H1 (cell line): Measurements from ENCODE around the gene NSUN2. TPM values are rescaled to one million over a fixed set of nuclear protein-coding genes. Genes with fewer than 3 reads are reported as not detected.

ENCODE experiments used
- CTCF ChIA-PET: fragments of 300-600 bp; sonication (Branson Sonifier 250); formaldehyde crosslinking; loops from one replicate; lab custom pipeline; 2021; ENCODE audit not compliant: partially characterized antibody; lab: Charles Lee
- POLR2A ChIA-PET: fragments of 300-600 bp; sonication (Branson Sonifier 250); formaldehyde crosslinking; loops from one replicate; lab custom pipeline; 2021; ENCODE audit warnings: inconsistent platforms; ENCODE audit not compliant: partially characterized antibody; lab: Charles Lee
- DNase-seq, 2 experiments: peaks; one replicate each; pipeline versions ENCODE4 v3.0.0 to v3.0.0-alpha.2; 2010 to 2022; ENCODE audit warnings: low spot score in 2 of 2, low read depth in 1 of 2, mixed read lengths in 1 of 2
- FAIRE-seq: peaks from 2 replicates; lab custom pipeline; 2011; peaks lifted over from hg19 to GRCh38; lab: Jason Lieb, UNC
- H2AFZ ChIP-seq: 2 replicates; pipeline ENCODE4 v1.8.1; 2012; ENCODE audit warnings: low read length, inconsistent platforms
- H2AK5ac ChIP-seq: 2 replicates; pipeline ENCODE4 v1.6.1; 2013; ENCODE audit warnings: low read depth, low read length
- H2BK120ac ChIP-seq: replicated peaks from 2 replicates; pipeline ENCODE3; 2013; ENCODE audit warnings: low read depth, low read length, inconsistent platforms
- H2BK12ac ChIP-seq: 2 replicates; pipeline ENCODE4 v1.6.1; 2013; ENCODE audit warnings: low read depth, low read length
- H2BK15ac ChIP-seq: 2 replicates; pipeline ENCODE4 v1.6.1; 2013; ENCODE audit warnings: low read length
- H2BK20ac ChIP-seq: 2 replicates; pipeline ENCODE4 v1.6.1; 2013; ENCODE audit warnings: low read length
- H2BK5ac ChIP-seq: 2 replicates; pipeline ENCODE4 v1.6.1; 2013; ENCODE audit warnings: low read depth, low read length
- H3K14ac ChIP-seq: 2 replicates; pipeline ENCODE4 v1.6.1; 2013; ENCODE audit warnings: inconsistent platforms; ENCODE audit not compliant: insufficient read length
- H3K18ac ChIP-seq: 2 replicates; pipeline ENCODE4 v1.6.1; 2013; ENCODE audit warnings: low read length; ENCODE audit errors: extremely low read depth
- H3K23ac ChIP-seq: 2 replicates; pipeline ENCODE4 v1.6.1; 2013; ENCODE audit warnings: inconsistent platforms; ENCODE audit not compliant: insufficient read length
- H3K23me2 ChIP-seq: 2 replicates; pipeline ENCODE4 v1.6.1; 2013; ENCODE audit warnings: low read depth, low read length
- H3K27ac ChIP-seq: 2 replicates; pipeline ENCODE4 v1.6.1; 2011; ENCODE audit warnings: low read depth, low read length, inconsistent platforms
- H3K27me3 ChIP-seq, 4 experiments: replicated peaks in 1 of 4; 1 replicate in 1 of 4; 2 replicates in 3 of 4; pipeline versions ENCODE4 v1.6.1 to v1.8.1; 2011 to 2013; ENCODE audit warnings: low read length in 3 of 4, mild to moderate bottlenecking in 3 of 4, inconsistent platforms in 2 of 4, mixed read lengths in 2 of 4, moderate library complexity in 1 of 4; ENCODE audit not compliant: control insufficient read depth in 3 of 4, insufficient read depth in 3 of 4; ENCODE audit errors: extremely low read depth in 1 of 4
- H3K36me3 ChIP-seq, 4 experiments: 2 replicates each; pipeline versions ENCODE4 v1.6.1 to v1.8.1; 2011 to 2013; ENCODE audit warnings: mild to moderate bottlenecking in 4 of 4, low read length in 3 of 4, moderate library complexity in 2 of 4, control low read depth in 1 of 4, inconsistent platforms in 1 of 4; ENCODE audit not compliant: insufficient read depth in 4 of 4, control insufficient read depth in 2 of 4
- H3K4ac ChIP-seq: replicated peaks from 2 replicates; pipeline ENCODE3; 2013; ENCODE audit warnings: low read length, low read depth, mixed read lengths, inconsistent platforms; ENCODE audit not compliant: insufficient read length
- H3K4me1 ChIP-seq, 4 experiments: replicated peaks in 1 of 4; 1 replicate in 1 of 4; 2 replicates in 3 of 4; pipeline versions ENCODE4 v1.6.1 to v1.8.1; 2011 to 2013; ENCODE audit warnings: low read length in 3 of 4, inconsistent platforms in 2 of 4, mixed read lengths in 1 of 4; ENCODE audit not compliant: insufficient read depth in 4 of 4, control insufficient read depth in 3 of 4
- H3K4me2 ChIP-seq, 2 experiments: 2 replicates each; pipeline versions ENCODE4 v1.6.1 to v1.8.1; 2011 to 2013; ENCODE audit warnings: low read depth in 2 of 2, low read length in 2 of 2, control low read depth in 1 of 2, inconsistent platforms in 1 of 2, mild to moderate bottlenecking in 1 of 2; ENCODE audit not compliant: insufficient read depth in 1 of 2
- H3K4me3 ChIP-seq, 4 experiments: fragments of 200-600, 300-600 bp in 1 of 4; sonication (generic), shearing (Covaris generic), sonication (Bioruptor Twin) in 1 of 4; 2 replicates each; pipeline versions ENCODE4 v1.5.1 to v1.8.1; 2011 to 2016; ENCODE audit warnings: low read length in 4 of 4, low read depth in 3 of 4, control low read depth in 2 of 4, inconsistent platforms in 2 of 4, mild to moderate bottlenecking in 2 of 4, mixed read lengths in 1 of 4, moderate library complexity in 1 of 4; ENCODE audit not compliant: insufficient read depth in 2 of 4; ENCODE audit errors: extremely low read depth in 1 of 4
- H3K56ac ChIP-seq: replicated peaks from 2 replicates; pipeline ENCODE3; 2013; ENCODE audit warnings: low read depth, mild to moderate bottlenecking, mixed read lengths, low read length, inconsistent platforms; ENCODE audit not compliant: insufficient read length
- H3K79me1 ChIP-seq: 2 replicates; pipeline ENCODE4 v1.6.1; 2013; ENCODE audit warnings: low read depth, low read length, control low read depth
- H3K79me2 ChIP-seq, 2 experiments: 2 replicates each; pipeline versions ENCODE4 v1.6.1 to v1.8.1; 2012 to 2013; ENCODE audit warnings: low read length in 2 of 2, mild to moderate bottlenecking in 2 of 2, inconsistent platforms in 1 of 2; ENCODE audit not compliant: insufficient read depth in 2 of 2, control insufficient read depth in 1 of 2
- H3K9ac ChIP-seq, 4 experiments: replicated peaks in 1 of 4; 1 replicate in 1 of 4; 2 replicates in 3 of 4; pipeline versions ENCODE4 v1.6.1 to v1.8.1; 2011 to 2013; ENCODE audit warnings: low read depth in 3 of 4, low read length in 3 of 4, control low read depth in 2 of 4, mild to moderate bottlenecking in 2 of 4, moderate library complexity in 2 of 4, inconsistent platforms in 1 of 4; ENCODE audit errors: extremely low read depth in 1 of 4
- H3K9me3 ChIP-seq, 2 experiments: 2 replicates each; pipeline versions ENCODE4 v1.6.1 to v1.8.1; 2012 to 2013; ENCODE audit warnings: mild to moderate bottlenecking in 2 of 2, moderate library complexity in 2 of 2, control low read depth in 1 of 2, inconsistent platforms in 1 of 2, low read depth in 1 of 2, low read length in 1 of 2, mixed read lengths in 1 of 2; ENCODE audit not compliant: insufficient read depth in 2 of 2
- H4K20me1 ChIP-seq, 2 experiments: replicated peaks in 1 of 2; 2 replicates each; pipeline versions ENCODE3 to v1.8.1; 2011 to 2013; ENCODE audit warnings: inconsistent platforms in 2 of 2, low read length in 2 of 2, mild to moderate bottlenecking in 1 of 2; ENCODE audit not compliant: insufficient read depth in 2 of 2, control insufficient read depth in 1 of 2
- H4K5ac ChIP-seq: 2 replicates; pipeline ENCODE4 v1.6.1; 2013; ENCODE audit warnings: low read length, low read depth, mixed read lengths, inconsistent platforms; ENCODE audit not compliant: insufficient read length
- H4K8ac ChIP-seq: 2 replicates; pipeline ENCODE4 v1.8.0; 2013; ENCODE audit warnings: mild to moderate bottlenecking, moderate library complexity, low read length, inconsistent platforms; ENCODE audit not compliant: insufficient read depth; ENCODE audit errors: extremely low read depth
- H4K91ac ChIP-seq: replicated peaks from 2 replicates; pipeline ENCODE3; 2013; ENCODE audit warnings: low read length, mixed read lengths, inconsistent platforms; ENCODE audit not compliant: insufficient read length
- BCL11A ChIP-seq, 2 experiments: IDR thresholded peaks; one replicate each; pipeline ENCODE4 v1.6.1; 2011; ENCODE audit warnings: low read depth in 2 of 2, low read length in 2 of 2, mild to moderate bottlenecking in 2 of 2
- CEBPB ChIP-seq: IDR thresholded peaks from 2 replicates; pipeline ENCODE4 v1.6.1; 2012; ENCODE audit warnings: low read depth, low read length
- PHF8 ChIP-seq: fragments of 200-600 bp; sonication (generic); conservative IDR thresholded peaks from 2 replicates; pipeline ENCODE4 v1.7.1; 2012; ENCODE audit warnings: low read depth, mild to moderate bottlenecking, inconsistent platforms, low read length, moderate library complexity
- SP1 ChIP-seq: IDR thresholded peaks from 2 replicates; pipeline ENCODE4 v1.6.1; 2011; ENCODE audit warnings: low read depth, low read length
- TBP ChIP-seq: IDR thresholded peaks from 2 replicates; pipeline ENCODE4 v1.6.1; 2011; ENCODE audit warnings: low read depth, low read length, improper control_type of control experiment
- TEAD4 ChIP-seq: IDR thresholded peaks from 2 replicates; pipeline ENCODE4 v1.6.1; 2012; ENCODE audit warnings: low read depth, low read length, inconsistent platforms, mixed read lengths
- whole genome bisulfite sequencing, 2 experiments: shearing (Covaris generic) in 1 of 2; methylation state at CpG; one replicate each; pipeline versions ENCODE4 v1.1.6 to v1.1.7; 2013 to 2015; ENCODE audit warnings: low lambda C conversion rate in 2 of 2, mixed read lengths in 2 of 2, inconsistent platforms in 1 of 2, low coverage in 1 of 2, missing lambda C conversion rate in 1 of 2; ENCODE audit not compliant: insufficient replicate concordance in 2 of 2, insufficient coverage in 1 of 2, insufficient read length in 1 of 2; ENCODE audit errors: extremely low coverage in 1 of 2, missing lambda C conversion rate in 1 of 2; 5-methylcytosine and 5-hydroxymethylcytosine counted together
- polyA plus RNA-seq, 7 experiments: library from polyadenylated mRNA; depleted of rRNA in 3 of 7; stranded (reverse) in 5 of 7; unstranded in 2 of 7; fragments of >200 nt in 5 of 7; fragments of 200-250 nt in 2 of 7; gene quantifications; 1 replicate in 5 of 7; 2 replicates in 1 of 7; 4 replicates in 1 of 7; pipeline versions ENCODE4 v1.2.1 to v1.2.3, GENCODE V29; 2011 to 2013; ENCODE audit warnings: missing spikeins in 2 of 7, mixed read lengths in 2 of 7
- total RNA-seq: library from RNA; stranded (reverse); fragmentation: NEBNext Ultra II Directional; extraction: Animal tissue kit (Norgen Biotek cat#: 25700); gene quantifications from 2 replicates; pipeline ENCODE4 v1.2.1, GENCODE V29; 2021

The NSUN2 gene
- total and polyA plus RNA-seq, 2 of the 8 experiments (the other 6 are each of a cell fraction or from before 2014, with no cell fraction given), result 47.3 to 94.7 TPM

- peaks cover 55 to 85% (median 80%) of the 10 kb centered on the region in 4 experiments for H3K36me3 ChIP-seq
- ChIA-PET POLR2A (interaction anchor here (2.2 to 2.4 kb wide), 2 partner anchors 8 to 16 kb away, joined by 7 to 8 read pairs; no protein-coding TSS in a partner anchor), CTCF (interaction anchor here (1.1 kb wide), 1 partner anchor 138 kb away, joined by 3 read pairs; no protein-coding TSS in a partner anchor)
- no peak overlapping the region for H2BK5ac ChIP-seq
- H4K8ac ChIP-seq, result no peak overlapping the region
- no peak overlapping the region for H2BK12ac ChIP-seq
- no peak overlapping the region for H3K23ac ChIP-seq
- H3K14ac ChIP-seq, result no peak overlapping the region
- no peak overlapping the region for H3K9ac ChIP-seq
- H3K18ac ChIP-seq, result no peak overlapping the region
- H3K27ac ChIP-seq, result no peak overlapping the region
- H4K20me1 ChIP-seq, result peaks cover 8 to 12% of the 10 kb centered on the region in 2 experiments
- 0 out of 4 replicates have a peak, but pooled peaks cover 0 to 1% of the 10 kb centered on the region in 2 experiments for H3K79me2 ChIP-seq
- no peak overlapping the region for H4K91ac ChIP-seq
- H3K4me1 ChIP-seq, result no peaks in the 10 kb centered on the region
- no peaks in the 10 kb centered on the region for H3K23me2 ChIP-seq
- no peak overlapping the region for H2BK20ac ChIP-seq
- H3K4ac ChIP-seq, result no peak overlapping the region
- H2AFZ ChIP-seq, result no peak overlapping the region
- WGBS, 2 experiments, result 80% methylated on average over 9 of the region's 9 CpGs; no CpG with 5 or more reads in 1 of the 2 experiments
- H3K79me1 ChIP-seq, result no peaks in the 10 kb centered on the region
- H2BK15ac ChIP-seq, result no peak overlapping the region
- TF ChIP-seq CEBPB (no peak), TBP (no peak), BCL11A (IDR thresholded peaks at IDR 0.05; ENCODE audit: low read depth in 2 of 2, low read length in 2 of 2) (no peak), TEAD4 (no peak), SP1 (no peak), PHF8 (no peak)
- no peak overlapping the region for H4K5ac ChIP-seq
- DNase-seq (no peak), FAIRE-seq (no peak)
- H3K9me3 ChIP-seq, result no peaks in the 10 kb centered on the region
- H2BK120ac ChIP-seq, result no peak overlapping the region
- H3K4me3 ChIP-seq, result no peak overlapping the region
- no peak overlapping the region for H2AK5ac ChIP-seq
- H3K27me3 ChIP-seq, result no peaks in the 10 kb centered on the region
- H3K4me2 ChIP-seq, result no peak overlapping the region
- H3K56ac ChIP-seq, result no peak overlapping the region
Observed at GRCh38 chr5:6606884-6607558, 25.8 kb downstream of the NSUN2 start.
